Activated CD8-positive, alpha-beta memory T cell treated with anti-CD3 and anti-CD28 coated beads for 24 hours (primary cell): ENCODE results near the gene CHST15.

ENCODE experiments used
- DNase-seq: peaks from one replicate; pipeline ENCODE4 v3.0.0-alpha.2; 2020

CHST15 gene

GRCh38 chr10:124079864-124080263, 13.5 kb downstream of the CHST15 start:
- no peak for DNase-seq

- DNase-seq = no peak
These were observed 14.7 kb downstream of the CHST15 start for GRCh38 chr10:124078714-124079113.

- DNase-seq = no peak
These were observed 15.4 kb downstream of the CHST15 start for GRCh38 chr10:124078028-124078427.

GRCh38 chr10:124077208-124077993, 16.0 kb downstream of the CHST15 start:
- no peak for DNase-seq

- no peak for DNase-seq
These were observed 17.2 kb downstream of the CHST15 start for GRCh38 chr10:124076148-124076733.

GRCh38 chr10:124075231-124075955, 18.0 kb downstream of the CHST15 start:
- DNase-seq = no peak

GRCh38 chr10:124074501-124075109, 18.8 kb downstream of the CHST15 start:
- DNase-seq = no peak

GRCh38 chr10:124073978-124074377, 19.4 kb downstream of the CHST15 start:
- no peak for DNase-seq

- no peak for DNase-seq
These were observed 20.9 kb downstream of the CHST15 start for GRCh38 chr10:124072541-124072940.

- DNase-seq = no peak
These were observed 21.3 kb downstream of the CHST15 start for GRCh38 chr10:124072106-124072505.

- DNase-seq = no peak
These were observed 22.3 kb downstream of the CHST15 start for GRCh38 chr10:124071141-124071540.

- no peak for DNase-seq
These were observed 22.7 kb downstream of the CHST15 start for GRCh38 chr10:124070666-124071065.

- no peak for DNase-seq
These were observed 23.8 kb downstream of the CHST15 start for GRCh38 chr10:124069341-124070264.

- DNase-seq = no peak
These were observed 24.5 kb downstream of the CHST15 start for GRCh38 chr10:124068929-124069328.

- DNase-seq = no peak
These were observed 25.5 kb downstream of the CHST15 start for GRCh38 chr10:124067825-124068400.

GRCh38 chr10:124066781-124067714, 26.4 kb downstream of the CHST15 start:
- no peak for DNase-seq

- no peak for DNase-seq
These were observed 27.2 kb downstream of the CHST15 start for GRCh38 chr10:124066126-124066700.

GRCh38 chr10:124065382-124066125, 27.8 kb downstream of the CHST15 start:
- no peak for DNase-seq

- no peak for DNase-seq
These were observed 28.7 kb downstream of the CHST15 start for GRCh38 chr10:124064676-124065075.
